ENCODE data around the gene BEST1.

Gene BEST1

GRCh38 chr11:61969838-61970662, 19.9 kb downstream of the BEST1 start:
- H3K4me3 Mint-ChIP-seq: no peak overlapping the region
- H3K27ac Mint-ChIP-seq: no peak overlapping the region
- H3K4me1 Mint-ChIP-seq: peaks cover 40 to 69% of the 10 kb centered on the region in 2 donors
- ATAC-seq (replicated peaks) (no peak), DNase-seq (no peak)
- H3K27me3 Mint-ChIP-seq: no peaks in the 10 kb centered on the region
- H3K9me3 Mint-ChIP-seq: no peaks in the 10 kb centered on the region
- H3K36me3 Mint-ChIP-seq: peaks cover 6 to 12% of the 10 kb centered on the region in 2 donors

GRCh38 chr11:61971248-61972111, 21.3 kb downstream of the BEST1 start:
- Mint-ChIP-seq H3K27me3 (no peaks in the 10 kb centered on the region), H3K36me3 (peaks cover 3 to 5% of the 10 kb centered on the region in 2 donors), H3K27ac (peak overlapping the region; percentile 80), H3K4me1 (peaks cover 39 to 73% of the 10 kb centered on the region in 2 donors), H3K4me3 (peak overlapping the region; percentile 41 to 72), H3K9me3 (no peaks in the 10 kb centered on the region)
- DNase-seq (peak; percentile 41), ATAC-seq (replicated peaks) (no peak)

- Mint-ChIP-seq H3K27ac (peak overlapping the region; percentile 80), H3K27me3 (no peaks in the 10 kb centered on the region), H3K4me1 (peaks cover 39 to 73% of the 10 kb centered on the region in 2 donors), H3K4me3 (peak overlapping the region; percentile 41 to 72), H3K9me3 (no peaks in the 10 kb centered on the region), H3K36me3 (peaks cover 3 to 4% of the 10 kb centered on the region in 2 donors)
- DNase-seq: no peak
- no peak for ATAC-seq (replicated peaks)
Observed at GRCh38 chr11:61972112-61972671, 22.0 kb downstream of the BEST1 start.

GRCh38 chr11:61972672-61973475, 22.7 kb downstream of the BEST1 start:
- DNase-seq (no peak), ATAC-seq (replicated peaks) (peak in 1 of 2 donors; percentile 5)
- Mint-ChIP-seq H3K27ac (peak overlapping the region; percentile 72), H3K4me1 (peaks cover 39 to 72% of the 10 kb centered on the region in 2 donors), H3K9me3 (no peaks in the 10 kb centered on the region), H3K36me3 (peaks cover 3 to 4% of the 10 kb centered on the region in 2 donors), H3K27me3 (no peaks in the 10 kb centered on the region), H3K4me3 (peak overlapping the region; percentile 5 to 43)

- Mint-ChIP-seq H3K27me3 (no peaks in the 10 kb centered on the region), H3K9me3 (no peaks in the 10 kb centered on the region), H3K27ac (peak overlapping the region; percentile 72), H3K4me3 (no peak overlapping the region), H3K4me1 (peaks cover 35 to 65% of the 10 kb centered on the region in 2 donors), H3K36me3 (peaks cover 3 to 4% of the 10 kb centered on the region in 2 donors)
- no peak for DNase-seq
- no peak for ATAC-seq (replicated peaks)
Observed at GRCh38 chr11:61973476-61974162, 23.5 kb downstream of the BEST1 start.

GRCh38 chr11:61974766-61975631, 24.8 kb downstream of the BEST1 start:
- ATAC-seq (replicated peaks) (no peak), DNase-seq (no peak)
- H3K9me3 Mint-ChIP-seq: no peaks in the 10 kb centered on the region
- peaks cover 0 to 3% of the 10 kb centered on the region in 2 donors for H3K36me3 Mint-ChIP-seq
- H3K27me3 Mint-ChIP-seq: no peaks in the 10 kb centered on the region
- H3K4me3 Mint-ChIP-seq: no peak overlapping the region
- peak overlapping the region; percentile 21 for H3K27ac Mint-ChIP-seq
- peaks cover 28 to 51% of the 10 kb centered on the region in 2 donors for H3K4me1 Mint-ChIP-seq

GRCh38 chr11:61975638-61976419, 25.7 kb downstream of the BEST1 start:
- no peak for ATAC-seq (replicated peaks)
- peaks cover 26 to 43% of the 10 kb centered on the region in 2 donors for H3K4me1 Mint-ChIP-seq
- H3K27ac Mint-ChIP-seq: no peak overlapping the region

GRCh38 chr11:61976420-61976800, 26.3 kb downstream of the BEST1 start:
- Mint-ChIP-seq H3K36me3 (peaks cover 0 to 3% of the 10 kb centered on the region in 2 donors), H3K4me3 (no peak overlapping the region), H3K27ac (no peak overlapping the region), H3K4me1 (peaks cover 22 to 37% of the 10 kb centered on the region in 2 donors), H3K9me3 (no peaks in the 10 kb centered on the region), H3K27me3 (no peaks in the 10 kb centered on the region)
- DNase-seq (no peak), ATAC-seq (replicated peaks) (no peak)

More at GRCh38 chr11:61975638-61976419, 25.7 kb downstream of the BEST1 start:
- no peaks in the 10 kb centered on the region for H3K9me3 Mint-ChIP-seq
- H3K27me3 Mint-ChIP-seq: no peaks in the 10 kb centered on the region
- no peak for DNase-seq
- no peak overlapping the region for H3K4me3 Mint-ChIP-seq
- peaks cover 0 to 3% of the 10 kb centered on the region in 2 donors for H3K36me3 Mint-ChIP-seq

GRCh38 chr11:61976813-61977475, 26.8 kb downstream of the BEST1 start:
- H3K4me1 Mint-ChIP-seq: peaks cover 17 to 34% of the 10 kb centered on the region in 2 donors
- no peak overlapping the region for H3K27ac Mint-ChIP-seq
- H3K36me3 Mint-ChIP-seq: peaks cover 0 to 3% of the 10 kb centered on the region in 2 donors
- no peaks in the 10 kb centered on the region for H3K9me3 Mint-ChIP-seq
- ATAC-seq (replicated peaks) (no peak), DNase-seq (no peak)
- H3K27me3 Mint-ChIP-seq: no peaks in the 10 kb centered on the region
- H3K4me3 Mint-ChIP-seq: no peak overlapping the region

GRCh38 chr11:61978703-61979661, 28.8 kb downstream of the BEST1 start:
- H3K36me3 Mint-ChIP-seq: no peaks in the 10 kb centered on the region
- no peaks in the 10 kb centered on the region for H3K27me3 Mint-ChIP-seq
- peaks cover 10 to 21% of the 10 kb centered on the region in 2 donors for H3K4me1 Mint-ChIP-seq
- H3K9me3 Mint-ChIP-seq: no peaks in the 10 kb centered on the region
- no peak for ATAC-seq (replicated peaks)
- no peak overlapping the region for H3K27ac Mint-ChIP-seq
- DNase-seq: no peak
- H3K4me3 Mint-ChIP-seq: no peak overlapping the region
